H1 (cell line): Measurements from ENCODE around the gene DSCAM. TPM values are rescaled to one million over a fixed set of nuclear protein-coding genes. Genes with fewer than 3 reads are reported as not detected.

ENCODE experiments used
- CTCF ChIA-PET: fragments of 300-600 bp; sonication (Branson Sonifier 250); formaldehyde crosslinking; loops from one replicate; lab custom pipeline; 2021; ENCODE audit not compliant: partially characterized antibody; lab: Charles Lee
- POLR2A ChIA-PET: fragments of 300-600 bp; sonication (Branson Sonifier 250); formaldehyde crosslinking; loops from one replicate; lab custom pipeline; 2021; ENCODE audit warnings: inconsistent platforms; ENCODE audit not compliant: partially characterized antibody; lab: Charles Lee
- DNase-seq, 2 experiments: peaks; one replicate each; pipeline versions ENCODE4 v3.0.0 to v3.0.0-alpha.2; 2010 to 2022; ENCODE audit warnings: low spot score in 2 of 2, low read depth in 1 of 2, mixed read lengths in 1 of 2
- FAIRE-seq: peaks from 2 replicates; lab custom pipeline; 2011; peaks lifted over from hg19 to GRCh38; lab: Jason Lieb, UNC
- H2AFZ ChIP-seq: 2 replicates; pipeline ENCODE4 v1.8.1; 2012; ENCODE audit warnings: low read length, inconsistent platforms
- H2AK5ac ChIP-seq: 2 replicates; pipeline ENCODE4 v1.6.1; 2013; ENCODE audit warnings: low read depth, low read length
- H2BK120ac ChIP-seq: replicated peaks from 2 replicates; pipeline ENCODE3; 2013; ENCODE audit warnings: low read depth, low read length, inconsistent platforms
- H2BK12ac ChIP-seq: 2 replicates; pipeline ENCODE4 v1.6.1; 2013; ENCODE audit warnings: low read depth, low read length
- H2BK15ac ChIP-seq: 2 replicates; pipeline ENCODE4 v1.6.1; 2013; ENCODE audit warnings: low read length
- H2BK20ac ChIP-seq: 2 replicates; pipeline ENCODE4 v1.6.1; 2013; ENCODE audit warnings: low read length
- H2BK5ac ChIP-seq: 2 replicates; pipeline ENCODE4 v1.6.1; 2013; ENCODE audit warnings: low read depth, low read length
- H3K14ac ChIP-seq: 2 replicates; pipeline ENCODE4 v1.6.1; 2013; ENCODE audit warnings: inconsistent platforms; ENCODE audit not compliant: insufficient read length
- H3K18ac ChIP-seq: 2 replicates; pipeline ENCODE4 v1.6.1; 2013; ENCODE audit warnings: low read length; ENCODE audit errors: extremely low read depth
- H3K23ac ChIP-seq: 2 replicates; pipeline ENCODE4 v1.6.1; 2013; ENCODE audit warnings: inconsistent platforms; ENCODE audit not compliant: insufficient read length
- H3K23me2 ChIP-seq: 2 replicates; pipeline ENCODE4 v1.6.1; 2013; ENCODE audit warnings: low read depth, low read length
- H3K27ac ChIP-seq: 2 replicates; pipeline ENCODE4 v1.6.1; 2011; ENCODE audit warnings: low read depth, low read length, inconsistent platforms
- H3K27me3 ChIP-seq, 4 experiments: replicated peaks in 1 of 4; 1 replicate in 1 of 4; 2 replicates in 3 of 4; pipeline versions ENCODE4 v1.6.1 to v1.8.1; 2011 to 2013; ENCODE audit warnings: low read length in 3 of 4, mild to moderate bottlenecking in 3 of 4, inconsistent platforms in 2 of 4, mixed read lengths in 2 of 4, moderate library complexity in 1 of 4; ENCODE audit not compliant: control insufficient read depth in 3 of 4, insufficient read depth in 3 of 4; ENCODE audit errors: extremely low read depth in 1 of 4
- H3K36me3 ChIP-seq, 4 experiments: 2 replicates each; pipeline versions ENCODE4 v1.6.1 to v1.8.1; 2011 to 2013; ENCODE audit warnings: mild to moderate bottlenecking in 4 of 4, low read length in 3 of 4, moderate library complexity in 2 of 4, control low read depth in 1 of 4, inconsistent platforms in 1 of 4; ENCODE audit not compliant: insufficient read depth in 4 of 4, control insufficient read depth in 2 of 4
- H3K4ac ChIP-seq: replicated peaks from 2 replicates; pipeline ENCODE3; 2013; ENCODE audit warnings: low read length, low read depth, mixed read lengths, inconsistent platforms; ENCODE audit not compliant: insufficient read length
- H3K4me1 ChIP-seq, 4 experiments: replicated peaks in 1 of 4; 1 replicate in 1 of 4; 2 replicates in 3 of 4; pipeline versions ENCODE4 v1.6.1 to v1.8.1; 2011 to 2013; ENCODE audit warnings: low read length in 3 of 4, inconsistent platforms in 2 of 4, mixed read lengths in 1 of 4; ENCODE audit not compliant: insufficient read depth in 4 of 4, control insufficient read depth in 3 of 4
- H3K4me2 ChIP-seq, 2 experiments: 2 replicates each; pipeline versions ENCODE4 v1.6.1 to v1.8.1; 2011 to 2013; ENCODE audit warnings: low read depth in 2 of 2, low read length in 2 of 2, control low read depth in 1 of 2, inconsistent platforms in 1 of 2, mild to moderate bottlenecking in 1 of 2; ENCODE audit not compliant: insufficient read depth in 1 of 2
- H3K4me3 ChIP-seq, 4 experiments: fragments of 200-600, 300-600 bp in 1 of 4; sonication (generic), shearing (Covaris generic), sonication (Bioruptor Twin) in 1 of 4; 2 replicates each; pipeline versions ENCODE4 v1.5.1 to v1.8.1; 2011 to 2016; ENCODE audit warnings: low read length in 4 of 4, low read depth in 3 of 4, control low read depth in 2 of 4, inconsistent platforms in 2 of 4, mild to moderate bottlenecking in 2 of 4, mixed read lengths in 1 of 4, moderate library complexity in 1 of 4; ENCODE audit not compliant: insufficient read depth in 2 of 4; ENCODE audit errors: extremely low read depth in 1 of 4
- H3K56ac ChIP-seq: replicated peaks from 2 replicates; pipeline ENCODE3; 2013; ENCODE audit warnings: low read depth, mild to moderate bottlenecking, mixed read lengths, low read length, inconsistent platforms; ENCODE audit not compliant: insufficient read length
- H3K79me1 ChIP-seq: 2 replicates; pipeline ENCODE4 v1.6.1; 2013; ENCODE audit warnings: low read depth, low read length, control low read depth
- H3K79me2 ChIP-seq, 2 experiments: 2 replicates each; pipeline versions ENCODE4 v1.6.1 to v1.8.1; 2012 to 2013; ENCODE audit warnings: low read length in 2 of 2, mild to moderate bottlenecking in 2 of 2, inconsistent platforms in 1 of 2; ENCODE audit not compliant: insufficient read depth in 2 of 2, control insufficient read depth in 1 of 2
- H3K9ac ChIP-seq, 4 experiments: replicated peaks in 1 of 4; 1 replicate in 1 of 4; 2 replicates in 3 of 4; pipeline versions ENCODE4 v1.6.1 to v1.8.1; 2011 to 2013; ENCODE audit warnings: low read depth in 3 of 4, low read length in 3 of 4, control low read depth in 2 of 4, mild to moderate bottlenecking in 2 of 4, moderate library complexity in 2 of 4, inconsistent platforms in 1 of 4; ENCODE audit errors: extremely low read depth in 1 of 4
- H3K9me3 ChIP-seq, 2 experiments: 2 replicates each; pipeline versions ENCODE4 v1.6.1 to v1.8.1; 2012 to 2013; ENCODE audit warnings: mild to moderate bottlenecking in 2 of 2, moderate library complexity in 2 of 2, control low read depth in 1 of 2, inconsistent platforms in 1 of 2, low read depth in 1 of 2, low read length in 1 of 2, mixed read lengths in 1 of 2; ENCODE audit not compliant: insufficient read depth in 2 of 2
- H4K20me1 ChIP-seq, 2 experiments: replicated peaks in 1 of 2; 2 replicates each; pipeline versions ENCODE3 to v1.8.1; 2011 to 2013; ENCODE audit warnings: inconsistent platforms in 2 of 2, low read length in 2 of 2, mild to moderate bottlenecking in 1 of 2; ENCODE audit not compliant: insufficient read depth in 2 of 2, control insufficient read depth in 1 of 2
- H4K5ac ChIP-seq: 2 replicates; pipeline ENCODE4 v1.6.1; 2013; ENCODE audit warnings: low read length, low read depth, mixed read lengths, inconsistent platforms; ENCODE audit not compliant: insufficient read length
- H4K8ac ChIP-seq: 2 replicates; pipeline ENCODE4 v1.8.0; 2013; ENCODE audit warnings: mild to moderate bottlenecking, moderate library complexity, low read length, inconsistent platforms; ENCODE audit not compliant: insufficient read depth; ENCODE audit errors: extremely low read depth
- H4K91ac ChIP-seq: replicated peaks from 2 replicates; pipeline ENCODE3; 2013; ENCODE audit warnings: low read length, mixed read lengths, inconsistent platforms; ENCODE audit not compliant: insufficient read length
- BRCA1 ChIP-seq: IDR thresholded peaks from 2 replicates; pipeline ENCODE4 v1.6.1; 2012; ENCODE audit warnings: low read depth, low read length, improper control_type of control experiment
- HDAC6 ChIP-seq: IDR thresholded peaks from one replicate; pipeline ENCODE4 v1.7.1; 2012; ENCODE audit warnings: low read depth, mild to moderate bottlenecking, inconsistent platforms, low read length, moderate library complexity
- KDM5A ChIP-seq: fragments of 200-600 bp; IDR thresholded peaks from 2 replicates; pipeline ENCODE4 v1.7.1; 2012; ENCODE audit warnings: mild to moderate bottlenecking, low read length, inconsistent platforms, mixed read lengths
- NRF1 ChIP-seq: IDR thresholded peaks from 2 replicates; pipeline ENCODE4 v1.6.1; 2011; ENCODE audit warnings: mild to moderate bottlenecking, low read depth, low read length, improper control_type of control experiment
- RNF2 ChIP-seq: fragments of 200-900, 300-1000 bp; sonication (generic); IDR thresholded peaks from 2 replicates; pipeline ENCODE4 v1.7.1; 2016; ENCODE audit warnings: borderline replicate concordance, low read depth, mild to moderate bottlenecking, antibody characterized with exemption, low read length; ENCODE audit not compliant: poor library complexity, severe bottlenecking; ENCODE audit errors: missing control alignments
- WGBS, 2 experiments: shearing (Covaris generic) in 1 of 2; methylation state at CpG; one replicate each; pipeline versions ENCODE4 v1.1.6 to v1.1.7; 2013 to 2015; ENCODE audit warnings: low lambda C conversion rate in 2 of 2, mixed read lengths in 2 of 2, inconsistent platforms in 1 of 2, low coverage in 1 of 2, missing lambda C conversion rate in 1 of 2; ENCODE audit not compliant: insufficient replicate concordance in 2 of 2, insufficient coverage in 1 of 2, insufficient read length in 1 of 2; ENCODE audit errors: extremely low coverage in 1 of 2, missing lambda C conversion rate in 1 of 2; 5-methylcytosine and 5-hydroxymethylcytosine counted together
- polyA plus RNA-seq, 7 experiments: library from polyadenylated mRNA; depleted of rRNA in 3 of 7; stranded (reverse) in 5 of 7; unstranded in 2 of 7; fragments of >200 nt in 5 of 7; fragments of 200-250 nt in 2 of 7; gene quantifications; 1 replicate in 5 of 7; 2 replicates in 1 of 7; 4 replicates in 1 of 7; pipeline versions ENCODE4 v1.2.1 to v1.2.3, GENCODE V29; 2011 to 2013; ENCODE audit warnings: missing spikeins in 2 of 7, mixed read lengths in 2 of 7
- total RNA-seq: library from RNA; stranded (reverse); fragmentation: NEBNext Ultra II Directional; extraction: Animal tissue kit (Norgen Biotek cat#: 25700); gene quantifications from 2 replicates; pipeline ENCODE4 v1.2.1, GENCODE V29; 2021
- TF ChIP-seq, protein P1 (sequence below): IDR thresholded peaks from 2 replicates; pipeline ENCODE4 v1.6.1; 2012; ENCODE audit warnings: low read length, inconsistent platforms

Gene DSCAM
- total and polyA plus RNA-seq, 2 of the 8 experiments (the other 6 are each of a cell fraction or from before 2014, with no cell fraction given): 0.02 to 0.15 TPM

GRCh38 chr21:40215941-40216340, 631.0 kb downstream of the DSCAM start:
- CTCF ChIA-PET: interaction anchor here (0.6 to 0.7 kb wide), 2 partner anchors 41 to 72 kb away, joined by 3 to 4 read pairs; no protein-coding TSS in a partner anchor
- no peak overlapping the region for H2BK120ac ChIP-seq
- H3K27ac ChIP-seq: no peak overlapping the region
- POLR2A ChIA-PET: no interaction called here
- H3K14ac ChIP-seq: no peak overlapping the region
- no peak overlapping the region for H3K9ac ChIP-seq
- no peaks in the 10 kb centered on the region for H3K4me1 ChIP-seq
- H3K36me3 ChIP-seq: no peaks in the 10 kb centered on the region
- H3K79me2 ChIP-seq: no peaks in the 10 kb centered on the region
- H3K4ac ChIP-seq: no peak overlapping the region
- no peak overlapping the region for H2BK12ac ChIP-seq
- no peak overlapping the region for H2BK15ac ChIP-seq
- DNase-seq (no peak), FAIRE-seq (no peak)
- no peak overlapping the region for H3K56ac ChIP-seq
- no peaks in the 10 kb centered on the region for H3K79me1 ChIP-seq
- no peak overlapping the region for H4K5ac ChIP-seq
- no peak overlapping the region for H2BK5ac ChIP-seq
- H4K20me1 ChIP-seq: no peaks in the 10 kb centered on the region
- H3K4me2 ChIP-seq: no peak overlapping the region
- no peak for TF ChIP-seq RNF2
- no peak for TF ChIP-seq NRF1
- TF ChIP-seq BRCA1: no peak
- TF ChIP-seq HDAC6: no peak
- TF ChIP-seq, protein P1, sequence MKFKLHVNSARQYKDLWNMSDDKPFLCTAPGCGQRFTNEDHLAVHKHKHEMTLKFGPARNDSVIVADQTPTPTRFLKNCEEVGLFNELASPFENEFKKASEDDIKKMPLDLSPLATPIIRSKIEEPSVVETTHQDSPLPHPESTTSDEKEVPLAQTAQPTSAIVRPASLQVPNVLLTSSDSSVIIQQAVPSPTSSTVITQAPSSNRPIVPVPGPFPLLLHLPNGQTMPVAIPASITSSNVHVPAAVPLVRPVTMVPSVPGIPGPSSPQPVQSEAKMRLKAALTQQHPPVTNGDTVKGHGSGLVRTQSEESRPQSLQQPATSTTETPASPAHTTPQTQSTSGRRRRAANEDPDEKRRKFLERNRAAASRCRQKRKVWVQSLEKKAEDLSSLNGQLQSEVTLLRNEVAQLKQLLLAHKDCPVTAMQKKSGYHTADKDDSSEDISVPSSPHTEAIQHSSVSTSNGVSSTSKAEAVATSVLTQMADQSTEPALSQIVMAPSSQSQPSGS: no peak
- TF ChIP-seq KDM5A: no peak
- no peak overlapping the region for H3K4me3 ChIP-seq
- H4K91ac ChIP-seq: no peak overlapping the region
- no peaks in the 10 kb centered on the region for H3K23me2 ChIP-seq
- H3K27me3 ChIP-seq: no peaks in the 10 kb centered on the region
- WGBS, 2 experiments: 91% methylated on average over 2 of the region's 2 CpGs; no CpG with 5 or more reads in 1 of the 2 experiments
- H2AFZ ChIP-seq: no peak overlapping the region
- no peak overlapping the region for H4K8ac ChIP-seq
- H3K18ac ChIP-seq: no peak overlapping the region
- H3K23ac ChIP-seq: no peak overlapping the region
- no peak overlapping the region for H2AK5ac ChIP-seq
- no peak overlapping the region for H2BK20ac ChIP-seq
- no peaks in the 10 kb centered on the region for H3K9me3 ChIP-seq
